Tibial nerve (tissue), 4 donors: Measurements from ENCODE around the gene IFNAR1. TPM values are rescaled to one million over a fixed set of nuclear protein-coding genes. Genes with fewer than 3 reads are reported as not detected.

Source experiments
- DNase-seq, 2 donors: peaks; one replicate each; pipeline ENCODE4 v3.0.0-alpha.2; 2019; ENCODE audit warnings: low spot score in 2 of 2
- H3K27ac ChIP-seq, 4 donors: fragments of 200-600 bp; sonication (generic) in 3 of 4; one replicate each; pipeline ENCODE4 v1.5.1; 2017 to 2019; ENCODE audit warnings: mild to moderate bottlenecking in 1 of 4
- H3K27me3 ChIP-seq, 2 donors: fragments of 200-600 bp; sonication (generic) in 1 of 2; one replicate each; pipeline versions ENCODE4 v1.5.1 to v1.6.0; 2017 to 2019
- H3K36me3 ChIP-seq, 3 donors: fragments of 200-600 bp; sonication (generic); one replicate each; pipeline ENCODE4 v1.5.1; 2018 to 2019
- H3K4me1 ChIP-seq, 4 donors: fragments of 200-600 bp; sonication (generic) in 3 of 4; one replicate each; pipeline ENCODE4 v1.5.1; 2017 to 2019
- H3K4me3 ChIP-seq, 4 donors: fragments of 200-600 bp; sonication (generic) in 3 of 4; one replicate each; pipeline ENCODE4 v1.5.1; 2017 to 2019; ENCODE audit warnings: mild to moderate bottlenecking in 1 of 4, moderate library complexity in 1 of 4
- H3K9me3 ChIP-seq, 4 donors: fragments of 200-600 bp; sonication (generic) in 3 of 4; one replicate each; pipeline ENCODE4 v1.5.1; 2017 to 2019
- EP300 ChIP-seq, 2 donors: sonication (generic); formaldehyde crosslinking; IDR thresholded peaks; one replicate each; pipeline ENCODE4 v1.6.1; 2017; ENCODE audit warnings: antibody characterized with exemption in 2 of 2, mild to moderate bottlenecking in 1 of 2
- POLR2A ChIP-seq, 2 donors: fragments of 450-650 bp; IDR thresholded peaks; one replicate each; pipeline ENCODE4 v1.6.1; 2017; ENCODE audit warnings: antibody characterized with exemption in 2 of 2, mild to moderate bottlenecking in 2 of 2, moderate library complexity in 2 of 2
- WGBS, 2 donors: methylation state at CpG; one replicate each; pipeline ENCODE4 v1.1.5; 2018; 5-methylcytosine and 5-hydroxymethylcytosine counted together
- total RNA-seq, 4 donors: library from RNA; depleted of rRNA; stranded (reverse); fragments of >200 nt; gene quantifications; one replicate each; pipeline ENCODE4 v1.1.0, GENCODE V29; 2016
- TF ChIP-seq, protein P1 (sequence below), 5 experiments: fragments of 200-600 bp in 3 of 5; fragments of 450-650 bp in 2 of 5; sonication (generic) in 3 of 5; IDR thresholded peaks; one replicate each; pipeline ENCODE4 v1.5.1; 2016 to 2019; ENCODE audit warnings: antibody characterized with exemption in 5 of 5, mild to moderate bottlenecking in 3 of 5, moderate library complexity in 2 of 5

Gene IFNAR1
- total RNA-seq, 4 donors from 2014 or later = 29.4 to 35.8 (median 31.4) TPM

DNA sequence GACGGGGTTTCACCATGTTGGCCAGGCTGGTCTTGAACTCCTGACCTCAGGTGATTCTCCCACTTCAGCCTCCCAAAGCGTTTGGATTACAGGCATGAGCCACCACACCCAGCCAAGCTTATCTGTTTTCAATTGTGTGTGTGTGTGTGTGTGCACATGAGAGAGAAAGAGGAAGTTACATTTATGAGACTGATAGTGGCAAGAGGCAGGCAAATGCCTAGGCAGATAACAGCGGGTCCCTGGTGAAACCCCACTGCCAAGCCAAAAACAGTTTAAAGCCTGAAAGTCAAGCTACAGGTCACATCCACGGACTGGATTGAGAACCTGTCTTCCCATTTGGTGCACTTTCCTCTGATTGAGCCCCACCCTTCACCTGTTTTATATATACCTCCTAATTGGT is 43.4 kb downstream of the IFNAR1 start:
- 86 to 88% methylated on average over 4 of the region's 4 CpGs for WGBS, 2 donors
- Histone ChIP-seq H3K4me3 (no peak overlapping the region), H3K27me3 (no peaks in the 10 kb centered on the region), H3K36me3 (no peaks in the 10 kb centered on the region), H3K9me3 (peaks cover 0 to 23% (median 0%) of the 10 kb centered on the region in 4 donors), H3K27ac (no peak overlapping the region), H3K4me1 (peaks cover 0 to 4% (median 0%) of the 10 kb centered on the region in 4 donors)
- no peak for TF ChIP-seq POLR2A (IDR thresholded peaks at IDR 0.05)
- TF ChIP-seq, protein P1, sequence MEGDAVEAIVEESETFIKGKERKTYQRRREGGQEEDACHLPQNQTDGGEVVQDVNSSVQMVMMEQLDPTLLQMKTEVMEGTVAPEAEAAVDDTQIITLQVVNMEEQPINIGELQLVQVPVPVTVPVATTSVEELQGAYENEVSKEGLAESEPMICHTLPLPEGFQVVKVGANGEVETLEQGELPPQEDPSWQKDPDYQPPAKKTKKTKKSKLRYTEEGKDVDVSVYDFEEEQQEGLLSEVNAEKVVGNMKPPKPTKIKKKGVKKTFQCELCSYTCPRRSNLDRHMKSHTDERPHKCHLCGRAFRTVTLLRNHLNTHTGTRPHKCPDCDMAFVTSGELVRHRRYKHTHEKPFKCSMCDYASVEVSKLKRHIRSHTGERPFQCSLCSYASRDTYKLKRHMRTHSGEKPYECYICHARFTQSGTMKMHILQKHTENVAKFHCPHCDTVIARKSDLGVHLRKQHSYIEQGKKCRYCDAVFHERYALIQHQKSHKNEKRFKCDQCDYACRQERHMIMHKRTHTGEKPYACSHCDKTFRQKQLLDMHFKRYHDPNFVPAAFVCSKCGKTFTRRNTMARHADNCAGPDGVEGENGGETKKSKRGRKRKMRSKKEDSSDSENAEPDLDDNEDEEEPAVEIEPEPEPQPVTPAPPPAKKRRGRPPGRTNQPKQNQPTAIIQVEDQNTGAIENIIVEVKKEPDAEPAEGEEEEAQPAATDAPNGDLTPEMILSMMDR (IDR thresholded peaks at IDR 0.05) = no peak
- TF ChIP-seq EP300 (IDR thresholded peaks at IDR 0.05) = no peak
- no peak for DNase-seq

DNA sequence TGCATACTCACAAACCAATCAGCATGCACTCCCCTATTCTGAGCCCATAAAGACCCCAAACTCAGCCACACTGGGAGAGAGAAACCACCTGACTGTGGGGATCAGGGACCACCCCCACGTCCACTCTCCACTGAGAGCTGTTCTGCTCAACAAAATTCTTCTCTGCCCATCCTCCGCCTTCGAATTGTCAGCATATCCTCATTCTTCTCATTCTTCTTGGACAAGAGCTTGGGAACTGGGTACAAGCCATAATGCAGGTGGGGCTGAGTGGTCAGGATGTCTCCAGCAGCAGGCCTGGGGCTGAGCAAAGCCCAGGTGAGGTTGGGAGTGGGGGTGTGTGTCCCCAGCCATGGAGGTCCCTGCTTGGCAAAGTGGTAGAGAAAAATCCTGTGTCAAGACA is 43.8 kb downstream of the IFNAR1 start:
- TF ChIP-seq POLR2A (IDR thresholded peaks at IDR 0.05) (no peak), EP300 (IDR thresholded peaks at IDR 0.05) (no peak)
- TF ChIP-seq, protein P1 (IDR thresholded peaks at IDR 0.05) = no peak
- Histone ChIP-seq H3K4me1 (peaks cover 0 to 6% (median 2%) of the 10 kb centered on the region in 4 donors), H3K27me3 (no peaks in the 10 kb centered on the region), H3K9me3 (peaks cover 0 to 23% (median 0%) of the 10 kb centered on the region in 4 donors), H3K27ac (no peak overlapping the region), H3K36me3 (no peaks in the 10 kb centered on the region), H3K4me3 (no peak overlapping the region)
- no peak for DNase-seq
- WGBS, 2 donors = 88 to 89% methylated on average over 3 of the region's 3 CpGs

DNA sequence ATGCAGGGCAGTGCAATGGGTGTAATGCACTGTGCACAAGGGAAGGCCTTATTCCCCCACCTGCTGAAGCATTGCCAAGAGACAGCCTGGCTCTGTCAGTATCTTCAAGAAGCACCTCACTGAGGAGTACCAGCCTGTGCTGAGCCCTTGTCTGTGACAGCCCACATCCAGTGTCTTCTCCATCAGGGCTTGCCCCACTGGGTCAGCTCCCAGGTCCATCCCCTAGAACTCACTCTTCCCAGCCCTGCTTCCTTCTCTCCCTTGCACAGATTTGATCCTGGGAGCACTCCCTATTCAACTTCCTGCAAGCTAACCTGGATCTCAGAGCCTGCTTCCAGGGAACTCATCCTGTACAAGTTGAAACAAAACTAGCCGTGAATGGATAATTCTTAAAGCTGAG is 44.8 kb downstream of the IFNAR1 start:
- TF ChIP-seq, protein P1 (IDR thresholded peaks at IDR 0.05) = no peak
- TF ChIP-seq EP300 (IDR thresholded peaks at IDR 0.05) = no peak
- no peak for TF ChIP-seq POLR2A (IDR thresholded peaks at IDR 0.05)
- H3K27ac ChIP-seq = no peak overlapping the region
- no peak for DNase-seq
- peaks cover 0 to 23% (median 0%) of the 10 kb centered on the region in 4 donors for H3K9me3 ChIP-seq
- H3K4me1 ChIP-seq = peaks cover 0 to 13% (median 7%) of the 10 kb centered on the region in 4 donors
- H3K4me3 ChIP-seq = no peak overlapping the region
- no peaks in the 10 kb centered on the region for H3K27me3 ChIP-seq
- WGBS, 2 donors = 88 to 91% methylated on average over 1 of the region's 1 CpG
- no peaks in the 10 kb centered on the region for H3K36me3 ChIP-seq

DNA sequence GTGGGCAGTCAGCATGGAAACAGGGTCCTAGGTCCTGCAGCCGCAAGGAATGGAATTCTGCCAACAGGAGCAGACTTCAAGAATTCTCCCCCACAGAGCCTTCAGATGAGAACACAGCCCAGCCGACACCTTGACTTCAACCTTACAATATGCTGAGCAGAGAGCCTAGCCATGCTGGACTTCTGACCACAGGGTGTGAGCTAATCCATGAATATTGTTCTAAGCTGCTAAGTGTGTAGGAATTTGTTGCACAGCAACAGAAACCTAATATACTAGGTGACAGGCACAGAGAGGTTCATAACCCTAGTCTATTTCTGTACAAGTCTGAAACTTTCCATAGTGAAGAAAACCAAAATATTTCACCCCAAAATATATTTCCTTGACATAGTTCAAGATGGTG is 45.5 kb downstream of the IFNAR1 start:
- Histone ChIP-seq H3K4me1 (peaks cover 0 to 20% (median 12%) of the 10 kb centered on the region in 4 donors), H3K36me3 (no peaks in the 10 kb centered on the region), H3K9me3 (peaks cover 0 to 23% (median 0%) of the 10 kb centered on the region in 4 donors), H3K27me3 (no peaks in the 10 kb centered on the region), H3K27ac (no peak overlapping the region), H3K4me3 (no peak overlapping the region)
- 90 to 92% methylated on average over 1 to 2 of the region's 2 CpGs for WGBS, 2 donors
- no peak for DNase-seq
- TF ChIP-seq POLR2A (IDR thresholded peaks at IDR 0.05) (no peak), EP300 (IDR thresholded peaks at IDR 0.05) (no peak)
- TF ChIP-seq, protein P1 (IDR thresholded peaks at IDR 0.05) = no peak

DNA sequence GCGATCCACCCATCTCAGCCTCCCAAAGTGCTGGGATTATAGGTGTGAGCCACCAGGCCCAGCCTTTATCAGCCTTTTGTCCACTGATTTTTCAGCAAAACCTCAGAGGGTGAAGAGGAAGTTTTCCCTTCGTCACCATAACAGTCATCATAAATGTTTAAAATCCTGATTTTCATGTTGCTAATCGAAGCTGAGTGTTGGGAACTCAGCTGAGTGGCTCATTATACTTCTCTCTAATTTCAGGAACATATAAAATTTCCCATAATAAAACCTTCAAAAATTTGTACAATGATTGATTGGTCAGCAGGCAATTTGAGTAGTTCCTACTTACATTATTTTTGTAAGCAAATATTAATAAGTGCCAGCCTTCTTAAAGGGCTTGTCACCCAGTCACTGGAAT is 46.6 kb downstream of the IFNAR1 start:
- TF ChIP-seq EP300 (IDR thresholded peaks at IDR 0.05) (no peak), POLR2A (IDR thresholded peaks at IDR 0.05) (no peak)
- TF ChIP-seq, protein P1 (IDR thresholded peaks at IDR 0.05) = no peak
- no peak overlapping the region for H3K27ac ChIP-seq
- H3K4me3 ChIP-seq = no peak overlapping the region
- H3K4me1 ChIP-seq = peaks cover 0 to 23% (median 13%) of the 10 kb centered on the region in 4 donors
- no peaks in the 10 kb centered on the region for H3K36me3 ChIP-seq
- H3K27me3 ChIP-seq = no peaks in the 10 kb centered on the region
- no peak for DNase-seq
- 88 to 91% methylated on average over 3 of the region's 3 CpGs for WGBS, 2 donors
- H3K9me3 ChIP-seq = peaks cover 0 to 23% (median 0%) of the 10 kb centered on the region in 4 donors
